Right lobe of liver (tissue), 4 donors: ENCODE data around the gene TNFAIP1.

ENCODE experiments used
- POLR2A ChIP-seq: fragments of 450-650 bp; IDR thresholded peaks from one replicate; pipeline ENCODE4 v1.6.1; 2017; ENCODE audit warnings: antibody characterized with exemption, mild to moderate bottlenecking
- TF ChIP-seq, protein P1 (sequence below), 4 donors: fragments of 200-600 bp in 3 of 4; fragments of 450-650 bp in 1 of 4; IDR thresholded peaks; one replicate each; pipeline versions ENCODE4 v1.5.1 to v1.8.0; 2016 to 2022; ENCODE audit warnings: antibody characterized with exemption in 4 of 4, mild to moderate bottlenecking in 2 of 4
- donor health status: DM: no; HTN: no; CAD: no.
- donor health status: DM: no; HTN: no; CAD: no.
- donor health status: DM: no; HTN: yes; CAD: no.

DNA sequence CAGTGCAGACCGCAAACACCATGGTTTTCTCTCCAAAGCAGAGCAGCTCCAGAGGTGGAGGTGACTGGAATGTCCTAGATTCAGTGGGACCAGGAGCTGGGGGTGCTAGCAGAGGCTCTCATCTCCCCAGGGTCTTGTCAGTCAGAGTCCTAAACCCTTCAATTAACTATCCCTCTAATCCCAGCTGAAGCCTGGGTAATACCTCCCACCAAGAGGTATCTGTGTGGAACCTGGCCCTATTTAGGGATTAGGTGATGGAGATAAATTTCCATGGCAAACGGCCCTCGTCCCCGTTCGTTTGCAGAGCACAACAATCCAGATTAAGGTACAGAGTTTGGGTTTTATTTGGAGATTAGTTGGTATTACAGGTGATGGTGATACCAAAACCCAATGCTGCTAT, 27.6 kb downstream of the TNFAIP1 start:
- TF ChIP-seq, protein P1, sequence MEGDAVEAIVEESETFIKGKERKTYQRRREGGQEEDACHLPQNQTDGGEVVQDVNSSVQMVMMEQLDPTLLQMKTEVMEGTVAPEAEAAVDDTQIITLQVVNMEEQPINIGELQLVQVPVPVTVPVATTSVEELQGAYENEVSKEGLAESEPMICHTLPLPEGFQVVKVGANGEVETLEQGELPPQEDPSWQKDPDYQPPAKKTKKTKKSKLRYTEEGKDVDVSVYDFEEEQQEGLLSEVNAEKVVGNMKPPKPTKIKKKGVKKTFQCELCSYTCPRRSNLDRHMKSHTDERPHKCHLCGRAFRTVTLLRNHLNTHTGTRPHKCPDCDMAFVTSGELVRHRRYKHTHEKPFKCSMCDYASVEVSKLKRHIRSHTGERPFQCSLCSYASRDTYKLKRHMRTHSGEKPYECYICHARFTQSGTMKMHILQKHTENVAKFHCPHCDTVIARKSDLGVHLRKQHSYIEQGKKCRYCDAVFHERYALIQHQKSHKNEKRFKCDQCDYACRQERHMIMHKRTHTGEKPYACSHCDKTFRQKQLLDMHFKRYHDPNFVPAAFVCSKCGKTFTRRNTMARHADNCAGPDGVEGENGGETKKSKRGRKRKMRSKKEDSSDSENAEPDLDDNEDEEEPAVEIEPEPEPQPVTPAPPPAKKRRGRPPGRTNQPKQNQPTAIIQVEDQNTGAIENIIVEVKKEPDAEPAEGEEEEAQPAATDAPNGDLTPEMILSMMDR (IDR thresholded peaks at IDR 0.05): no peak
- TF ChIP-seq POLR2A: no peak
